ENCODE data around the gene PATL2.
A peak's percentile ranks its signal among the peaks of the same experiment; 100 is the strongest.

Gene PATL2

DNA sequence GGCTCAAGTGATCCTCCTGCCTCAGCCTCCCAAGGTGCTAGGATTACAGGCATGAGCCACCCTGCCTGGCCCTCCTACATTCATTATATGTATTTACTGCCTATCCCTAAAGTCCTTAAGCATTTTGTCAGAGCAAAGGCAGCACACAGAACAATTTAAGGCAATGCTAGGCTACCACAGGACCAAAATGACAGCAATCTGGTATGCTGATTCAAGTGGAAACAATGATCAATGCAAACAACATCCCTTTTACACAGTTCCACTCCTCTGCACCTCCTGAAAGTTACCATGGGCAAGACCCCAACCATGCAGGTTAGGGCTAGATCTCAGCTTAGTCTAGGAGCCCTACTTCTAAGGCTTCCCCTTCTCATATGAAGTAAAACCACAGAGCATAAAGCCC is 87.9 kb downstream of the PATL2 start:
- H3K36me3 Mint-ChIP-seq = peaks cover 33 to 58% of the 10 kb centered on the region in 2 donors
- peaks cover 7 to 14% of the 10 kb centered on the region in 2 donors for H3K4me1 Mint-ChIP-seq
- no peaks in the 10 kb centered on the region for H3K27me3 Mint-ChIP-seq
- no peak overlapping the region for H3K4me3 Mint-ChIP-seq
- no peak for ATAC-seq (replicated peaks)
- H3K27ac Mint-ChIP-seq = peak overlapping the region; percentile 44
- DNase-seq = no peak
- peaks cover 4 to 5% of the 10 kb centered on the region in 2 donors for H3K9me3 Mint-ChIP-seq

DNA sequence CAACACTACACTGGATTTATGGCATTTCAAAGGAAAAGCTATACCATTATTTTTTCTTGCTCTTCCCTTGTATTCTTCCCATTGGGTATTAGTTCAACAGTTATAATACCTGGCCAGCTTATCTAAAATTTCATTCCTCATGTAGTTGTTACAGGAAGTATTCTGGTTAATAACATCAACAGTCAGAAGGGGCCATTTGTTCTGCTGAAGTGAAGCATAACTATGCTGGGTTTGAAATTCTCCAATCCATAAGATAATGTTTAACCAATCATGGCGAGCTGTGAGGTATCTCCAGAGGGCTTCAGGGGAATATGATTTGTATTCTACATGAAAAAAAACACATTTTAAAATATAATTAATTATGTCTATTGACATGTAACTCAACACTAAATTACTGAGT is 91.0 kb downstream of the PATL2 start:
- H3K36me3 Mint-ChIP-seq = peaks cover 24 to 45% of the 10 kb centered on the region in 2 donors
- ATAC-seq (replicated peaks) = no peak
- peaks cover 3% of the 10 kb centered on the region in 2 donors for H3K4me1 Mint-ChIP-seq
- no peak overlapping the region for H3K4me3 Mint-ChIP-seq
- H3K9me3 Mint-ChIP-seq = peaks cover under 1% of the 10 kb centered on the region in 2 donors
- no peak for DNase-seq
- no peak overlapping the region for H3K27ac Mint-ChIP-seq
- H3K27me3 Mint-ChIP-seq = no peaks in the 10 kb centered on the region

DNA sequence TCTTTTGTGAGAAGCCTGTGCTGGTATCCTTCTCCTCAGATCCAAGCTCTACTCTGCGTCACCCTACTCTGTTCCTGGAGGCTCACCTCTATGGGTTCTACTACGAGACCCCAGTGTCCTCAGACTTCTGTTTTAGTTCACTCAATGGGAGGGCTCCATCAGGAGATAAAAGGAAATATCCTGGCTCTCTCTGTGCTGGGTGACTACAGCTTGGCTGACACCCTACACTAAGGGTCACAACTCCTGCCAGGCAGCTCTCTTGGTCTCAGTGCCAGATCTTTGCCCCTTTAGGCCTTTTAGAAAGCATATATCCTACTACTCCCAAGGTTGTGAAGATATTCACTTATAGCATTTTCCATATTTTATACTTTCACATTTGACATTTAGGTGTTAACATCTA is 94.1 kb downstream of the PATL2 start:
- Mint-ChIP-seq H3K36me3 (peaks cover 19 to 37% of the 10 kb centered on the region in 2 donors), H3K27me3 (no peaks in the 10 kb centered on the region), H3K9me3 (no peaks in the 10 kb centered on the region), H3K4me3 (no peak overlapping the region), H3K4me1 (peaks cover 0 to 1% of the 10 kb centered on the region in 2 donors), H3K27ac (peak overlapping the region; percentile 67)
- ATAC-seq (replicated peaks) (no peak), DNase-seq (no peak)
